Ishikawa (cell line): Measurements from ENCODE around the gene ANKDD1A.

Experiments
- CEBPB ChIP-seq: IDR thresholded peaks from 2 replicates; pipeline ENCODE4 v1.6.1; 2012
- CREB1 ChIP-seq: IDR thresholded peaks from 2 replicates; pipeline ENCODE4 v1.6.1; 2012; ENCODE audit warnings: low read depth
- EGR1 ChIP-seq: IDR thresholded peaks from 2 replicates; pipeline ENCODE4 v1.6.1; 2012
- EP300 ChIP-seq: IDR thresholded peaks from 2 replicates; pipeline ENCODE4 v1.6.1; 2012; ENCODE audit warnings: borderline replicate concordance
- FOXM1 ChIP-seq: IDR thresholded peaks from 2 replicates; pipeline ENCODE4 v1.6.1; 2012; ENCODE audit warnings: low read depth, borderline replicate concordance
- MAX ChIP-seq: IDR thresholded peaks from 2 replicates; pipeline ENCODE4 v1.6.1; 2012
- NFIC ChIP-seq: IDR thresholded peaks from 2 replicates; pipeline ENCODE4 v1.6.1; 2012
- RAD21 ChIP-seq: IDR thresholded peaks from 2 replicates; pipeline ENCODE4 v1.6.1; 2012; ENCODE audit warnings: low read depth
- REST ChIP-seq: IDR thresholded peaks from 2 replicates; pipeline ENCODE4 v1.6.1; 2012; ENCODE audit warnings: low read depth, mild to moderate bottlenecking
- TAF1 ChIP-seq: IDR thresholded peaks from 2 replicates; pipeline ENCODE4 v1.6.1; 2012; ENCODE audit warnings: low read depth, mild to moderate bottlenecking
- TCF12 ChIP-seq: IDR thresholded peaks from 2 replicates; pipeline ENCODE4 v1.6.1; 2012; ENCODE audit warnings: low read depth
- TEAD4 ChIP-seq: IDR thresholded peaks from 2 replicates; pipeline ENCODE4 v1.6.1; 2012
- USF1 ChIP-seq: IDR thresholded peaks from 2 replicates; pipeline ENCODE4 v1.6.1; 2012
- YY1 ChIP-seq: IDR thresholded peaks from 2 replicates; pipeline ENCODE4 v1.6.1; 2012; ENCODE audit warnings: low read depth
- ZBTB7A ChIP-seq: IDR thresholded peaks from 2 replicates; pipeline ENCODE4 v1.6.1; 2012; ENCODE audit warnings: low read depth

The ANKDD1A gene

GRCh38 chr15:64911311-64912186 lies at the start of gene ANKDD1A:
TSS of gene ANKDD1A (plus strand) at chr15:64911902. CDS start at chr15:64911931, 29 bp downstream.
- TF ChIP-seq TCF12 (0 out of 2 replicates have a peak, but pooled peaks have one; percentile 53), CEBPB (no peak), MAX (peak; percentile 43; the same call in 1 of the 2 replicates), NFIC (no peak), REST (no peak), TEAD4 (no peak), CREB1 (no peak)

- TF ChIP-seq YY1 (no peak), CEBPB (no peak), TCF12 (no peak), REST (no peak), NFIC (no peak), MAX (no peak), ZBTB7A (no peak), EGR1 (no peak), RAD21 (no peak), USF1 (no peak), TAF1 (no peak), EP300 (no peak), FOXM1 (no peak), CREB1 (no peak), TEAD4 (no peak)
Measured at GRCh38 chr15:64861960-64862359, 49.7 kb upstream of the ANKDD1A start.

- TF ChIP-seq RAD21 (no peak), REST (no peak), EGR1 (no peak), YY1 (no peak), USF1 (no peak), FOXM1 (no peak), ZBTB7A (no peak), NFIC (no peak), MAX (no peak), EP300 (no peak), TEAD4 (no peak), TAF1 (no peak), TCF12 (no peak), CEBPB (no peak), CREB1 (no peak)
Measured at GRCh38 chr15:64862408-64862807, 49.3 kb upstream of the ANKDD1A start.

GRCh38 chr15:64864068-64864467 lies 47.6 kb upstream of the ANKDD1A start:
- no peak for TF ChIP-seq TAF1
- no peak for TF ChIP-seq YY1
- TF ChIP-seq CREB1 = no peak
- TF ChIP-seq RAD21 = no peak
- no peak for TF ChIP-seq TCF12
- no peak for TF ChIP-seq ZBTB7A
- no peak for TF ChIP-seq TEAD4
- TF ChIP-seq REST = no peak
